Activated naive CD8-positive, alpha-beta T cell treated with anti-CD3 and anti-CD28 coated beads for 36 hours (primary cell): ENCODE measurements around the gene TRNP1. TPM values are rescaled to one million over a fixed set of nuclear protein-coding genes. Genes with fewer than 3 reads are reported as not detected.

ENCODE experiments used
- DNase-seq: peaks from one replicate; pipeline ENCODE4 v3.0.0; 2021
- H3K27ac Mint-ChIP-seq: one replicate; pipeline ENCODE4 v1.8.0; 2022; ENCODE audit warnings: mild to moderate bottlenecking, moderate library complexity, mixed read lengths
- H3K27me3 Mint-ChIP-seq: one replicate; pipeline ENCODE4 v1.8.0; 2022; ENCODE audit warnings: mild to moderate bottlenecking, mixed read lengths
- H3K36me3 Mint-ChIP-seq: one replicate; pipeline ENCODE4 v1.8.0; 2021; ENCODE audit warnings: mild to moderate bottlenecking, mixed read lengths
- H3K4me1 Mint-ChIP-seq: one replicate; pipeline ENCODE4 v1.8.0; 2021; ENCODE audit warnings: mixed read lengths
- H3K4me3 Mint-ChIP-seq: one replicate; pipeline ENCODE4 v1.8.0; 2022; ENCODE audit warnings: mild to moderate bottlenecking, moderate library complexity, mixed read lengths
- H3K9me3 Mint-ChIP-seq: one replicate; pipeline ENCODE4 v1.8.0; 2022; ENCODE audit warnings: mixed read lengths
- total RNA-seq, 2 experiments: library from RNA; stranded (reverse); gene quantifications; one replicate each; pipeline ENCODE4 v1.2.3, GENCODE V29; 2021

TRNP1 gene
- total RNA-seq, 2 experiments from 2014 or later: 0.40 to 0.64 TPM

DNA sequence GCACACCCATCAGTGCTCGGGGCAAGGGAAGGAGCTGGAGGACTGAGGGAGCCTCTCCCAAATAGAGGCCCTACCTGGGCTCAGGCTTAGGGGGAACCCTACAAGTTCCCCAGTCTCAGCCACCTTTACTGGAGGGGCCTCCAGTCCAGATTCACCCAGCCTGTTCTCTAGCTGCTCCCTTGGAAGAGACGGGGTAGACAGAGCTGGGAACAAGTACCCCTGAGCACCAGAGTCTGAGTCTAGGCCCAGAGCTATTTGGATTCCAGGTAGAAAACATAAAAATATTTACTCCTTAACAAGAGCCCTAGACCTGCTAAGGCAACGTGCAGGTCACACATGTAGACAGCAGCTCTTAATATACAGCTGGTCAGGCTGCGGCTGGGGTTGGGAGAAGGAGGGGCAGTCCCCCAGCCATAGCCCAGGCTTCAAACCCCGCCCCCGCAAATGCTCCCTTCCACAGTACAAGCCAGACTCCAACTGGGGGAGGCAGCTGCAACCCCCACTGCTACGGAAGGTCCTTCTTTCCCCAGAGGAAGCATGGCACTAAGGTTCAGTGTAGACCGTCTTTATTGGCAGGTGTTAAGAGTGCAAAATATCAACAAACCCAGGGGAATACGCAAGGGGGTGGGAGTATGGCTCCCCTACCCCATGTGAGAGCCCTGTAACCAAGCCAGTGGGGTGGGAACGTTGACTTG is 11.1 kb downstream of the TRNP1 start:
- no peak for DNase-seq
- H3K4me3 Mint-ChIP-seq: no peak overlapping the region
- H3K4me1 Mint-ChIP-seq: no peaks in the 10 kb centered on the region
- H3K36me3 Mint-ChIP-seq: no peaks in the 10 kb centered on the region
- peaks cover 3% of the 10 kb centered on the region for H3K27me3 Mint-ChIP-seq
- no peaks in the 10 kb centered on the region for H3K9me3 Mint-ChIP-seq
- no peak overlapping the region for H3K27ac Mint-ChIP-seq

DNA sequence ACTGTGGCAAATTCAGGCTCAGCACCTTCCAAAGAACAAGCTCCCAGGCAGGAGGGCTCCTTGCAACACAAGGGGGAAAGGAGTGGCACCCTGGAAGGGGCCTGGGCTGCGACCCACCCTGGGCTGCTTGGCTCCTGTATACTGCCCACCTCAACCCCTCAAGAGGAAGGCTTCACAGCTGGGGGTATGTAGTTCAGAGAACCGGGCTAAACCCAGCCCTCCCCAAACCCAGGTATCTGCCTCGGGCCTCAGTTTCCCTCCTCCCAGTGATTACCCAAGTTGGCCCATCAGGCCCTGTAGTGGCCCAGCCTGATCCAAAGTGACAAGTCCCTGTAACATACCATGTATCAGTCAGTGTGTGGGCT is 11.7 kb downstream of the TRNP1 start:
- Mint-ChIP-seq H3K36me3 (no peaks in the 10 kb centered on the region), H3K27ac (no peak overlapping the region), H3K4me3 (no peak overlapping the region), H3K9me3 (no peaks in the 10 kb centered on the region), H3K4me1 (no peaks in the 10 kb centered on the region), H3K27me3 (peaks cover 7% of the 10 kb centered on the region)
- no peak for DNase-seq

- DNase-seq: no peak
- H3K9me3 Mint-ChIP-seq: no peaks in the 10 kb centered on the region
- H3K4me3 Mint-ChIP-seq: no peak overlapping the region
- no peaks in the 10 kb centered on the region for H3K36me3 Mint-ChIP-seq
- no peaks in the 10 kb centered on the region for H3K4me1 Mint-ChIP-seq
- H3K27me3 Mint-ChIP-seq: peaks cover 7% of the 10 kb centered on the region
- H3K27ac Mint-ChIP-seq: no peak overlapping the region
These were observed 12.4 kb downstream of the TRNP1 start for GRCh38 chr1:27005648-27006496.

GRCh38 chr1:27006683-27007082 is 13.2 kb downstream of the TRNP1 start:
- no peaks in the 10 kb centered on the region for H3K4me1 Mint-ChIP-seq
- no peaks in the 10 kb centered on the region for H3K36me3 Mint-ChIP-seq
- no peak overlapping the region for H3K27ac Mint-ChIP-seq
- H3K4me3 Mint-ChIP-seq: no peak overlapping the region
- H3K9me3 Mint-ChIP-seq: no peaks in the 10 kb centered on the region
- no peak for DNase-seq
- H3K27me3 Mint-ChIP-seq: peaks cover 11% of the 10 kb centered on the region

GRCh38 chr1:27007909-27008582 is 14.6 kb downstream of the TRNP1 start:
- no peaks in the 10 kb centered on the region for H3K9me3 Mint-ChIP-seq
- H3K4me1 Mint-ChIP-seq: peaks cover 7% of the 10 kb centered on the region
- peaks cover 19% of the 10 kb centered on the region for H3K27me3 Mint-ChIP-seq
- no peaks in the 10 kb centered on the region for H3K36me3 Mint-ChIP-seq
- no peak overlapping the region for H3K27ac Mint-ChIP-seq
- H3K4me3 Mint-ChIP-seq: no peak overlapping the region
- DNase-seq: no peak

DNA sequence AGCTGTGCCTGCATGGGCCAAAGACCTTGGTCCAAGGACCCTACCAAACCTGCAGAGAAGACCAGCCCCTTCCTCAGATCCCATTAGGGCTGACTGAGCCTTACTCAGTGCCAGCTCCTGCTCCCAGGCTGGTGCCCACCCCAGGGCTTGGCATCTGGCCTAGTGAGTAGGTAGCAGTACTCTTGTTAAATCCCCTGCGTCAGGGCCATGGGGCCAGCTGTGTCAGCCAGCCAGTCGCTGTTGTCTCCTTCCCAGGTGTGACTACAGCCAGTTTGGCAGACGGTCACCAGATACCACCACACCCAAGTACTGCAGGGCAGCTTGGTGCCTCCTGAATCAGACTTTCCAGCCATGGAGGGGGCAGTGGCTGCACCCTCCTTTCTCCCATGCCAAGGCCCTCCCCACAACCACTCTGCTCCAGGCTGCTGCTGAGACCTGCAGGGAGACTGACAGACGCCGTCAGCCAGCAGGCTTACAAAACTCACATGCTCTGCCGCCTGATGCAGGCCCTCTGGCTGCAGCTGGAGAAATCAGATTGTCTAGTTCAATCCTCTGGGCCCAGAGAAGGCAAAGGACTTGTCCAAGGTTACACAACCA is 16.2 kb downstream of the TRNP1 start:
- Mint-ChIP-seq H3K36me3 (no peaks in the 10 kb centered on the region), H3K4me3 (no peak overlapping the region), H3K27me3 (peaks cover 26% of the 10 kb centered on the region), H3K27ac (no peak overlapping the region), H3K4me1 (peaks cover 9% of the 10 kb centered on the region), H3K9me3 (no peaks in the 10 kb centered on the region)
- no peak for DNase-seq

DNA sequence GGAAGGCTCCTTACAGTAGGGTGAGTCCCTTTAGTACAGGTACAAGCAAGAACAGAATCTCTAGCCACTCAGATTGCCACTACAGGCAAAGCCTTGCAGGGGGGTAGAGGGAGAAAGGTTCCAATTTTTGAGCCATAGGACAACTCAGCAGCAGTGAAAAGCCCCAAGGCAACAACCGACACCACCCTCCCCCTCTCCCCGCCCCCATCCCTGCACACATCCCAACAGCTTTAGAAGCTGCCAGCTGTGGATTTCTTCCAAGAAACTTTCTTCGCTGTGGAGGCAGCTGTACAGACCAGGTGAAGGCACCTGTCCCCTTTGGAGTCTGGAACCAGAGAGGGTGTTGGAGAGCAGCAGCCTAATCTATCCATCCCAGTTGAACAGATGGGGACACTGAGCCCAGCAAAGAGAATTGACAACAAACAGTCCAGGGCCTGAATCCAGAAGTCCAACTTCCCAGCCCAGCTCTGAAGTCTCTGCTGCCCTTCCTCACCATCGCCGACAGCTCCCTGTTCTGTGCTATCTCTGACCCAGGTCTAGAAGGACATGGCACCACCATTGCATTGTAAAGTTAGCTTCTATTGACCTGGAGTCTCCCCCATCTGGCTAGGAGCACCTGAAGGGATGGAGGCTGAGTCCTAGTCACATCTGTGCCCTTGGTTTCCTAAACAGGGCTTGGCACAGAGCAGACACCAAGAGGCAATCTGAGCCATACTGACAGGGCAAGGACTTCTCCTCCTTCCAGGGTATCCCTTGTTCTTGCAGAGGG is 16.9 kb downstream of the TRNP1 start:
- H3K36me3 Mint-ChIP-seq: no peaks in the 10 kb centered on the region
- no peaks in the 10 kb centered on the region for H3K9me3 Mint-ChIP-seq
- no peak for DNase-seq
- peaks cover 9% of the 10 kb centered on the region for H3K4me1 Mint-ChIP-seq
- H3K4me3 Mint-ChIP-seq: no peak overlapping the region
- peaks cover 26% of the 10 kb centered on the region for H3K27me3 Mint-ChIP-seq
- H3K27ac Mint-ChIP-seq: no peak overlapping the region

DNA sequence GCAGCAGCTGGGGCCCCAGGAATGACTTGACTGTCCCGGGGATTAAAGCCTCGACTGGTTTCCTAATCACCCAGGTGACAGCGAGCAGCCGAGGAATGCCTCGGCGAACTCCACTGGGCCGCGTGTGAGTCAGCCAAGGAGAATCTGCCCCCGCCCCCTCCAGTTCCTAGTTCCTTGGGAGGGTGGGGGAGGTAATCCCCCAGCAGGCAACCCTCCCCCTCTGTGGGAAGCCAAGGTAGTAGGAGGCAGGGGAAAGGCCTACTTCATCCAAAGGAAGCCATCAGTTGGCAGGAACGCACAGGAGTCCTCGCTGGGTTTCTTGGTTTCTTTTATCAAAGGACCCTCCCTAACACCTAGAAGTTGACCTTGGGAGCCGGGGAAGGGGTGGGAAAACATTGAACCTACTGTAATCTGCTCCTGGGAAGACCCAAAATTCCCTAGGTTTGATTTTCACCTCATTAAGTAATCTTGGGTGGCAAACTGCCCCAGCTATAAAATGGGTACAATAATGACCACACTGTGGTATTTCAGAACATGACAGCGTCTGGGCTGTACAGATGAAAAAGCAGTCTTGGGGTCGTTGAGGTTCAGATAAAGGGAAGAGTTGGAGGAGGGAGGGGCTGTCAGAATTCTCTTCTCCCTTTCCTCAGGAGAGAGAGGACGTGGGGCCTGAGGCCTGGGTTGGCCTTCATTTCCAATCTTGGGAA is 17.7 kb downstream of the TRNP1 start:
- DNase-seq: no peak
- Mint-ChIP-seq H3K36me3 (no peaks in the 10 kb centered on the region), H3K27me3 (peaks cover 26% of the 10 kb centered on the region), H3K4me1 (peaks cover 9% of the 10 kb centered on the region), H3K9me3 (no peaks in the 10 kb centered on the region), H3K27ac (no peak overlapping the region), H3K4me3 (no peak overlapping the region)

DNA sequence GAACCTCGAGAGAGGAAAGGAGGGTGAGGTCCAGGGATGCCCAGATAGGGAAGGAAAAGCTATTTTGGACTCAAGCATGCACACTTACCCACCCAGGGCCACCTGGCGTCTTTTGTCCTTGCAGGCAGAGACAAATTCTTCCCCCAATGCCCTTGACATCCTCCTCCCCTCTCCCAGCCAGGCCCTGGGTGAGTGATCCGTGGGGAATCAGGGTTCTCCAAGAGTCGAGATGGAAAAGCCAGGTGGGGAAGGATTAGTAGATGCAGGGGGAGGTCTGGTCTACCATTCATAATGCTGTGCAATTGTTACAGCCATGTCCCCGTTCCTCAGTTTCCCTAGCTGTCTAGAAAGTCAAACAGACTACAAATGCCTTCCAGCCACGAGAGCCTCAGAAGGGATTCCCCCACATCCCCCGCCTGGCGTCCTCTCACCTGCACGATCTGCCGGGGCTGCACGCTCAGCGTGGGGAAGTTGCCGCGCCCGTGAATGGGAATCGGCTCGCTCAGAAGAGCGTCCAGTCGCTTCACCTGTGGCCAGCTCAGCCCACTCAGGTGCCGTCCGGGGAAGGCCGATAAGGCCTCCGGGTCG is 18.6 kb downstream of the TRNP1 start:
- Mint-ChIP-seq H3K9me3 (no peaks in the 10 kb centered on the region), H3K36me3 (no peaks in the 10 kb centered on the region), H3K4me3 (no peak overlapping the region), H3K4me1 (peaks cover 9% of the 10 kb centered on the region), H3K27me3 (peaks cover 26% of the 10 kb centered on the region), H3K27ac (no peak overlapping the region)
- no peak for DNase-seq

GRCh38 chr1:27015260-27015659 is 21.8 kb downstream of the TRNP1 start:
- H3K4me1 Mint-ChIP-seq: peaks cover 9% of the 10 kb centered on the region
- peaks cover 22% of the 10 kb centered on the region for H3K27me3 Mint-ChIP-seq
- no peak overlapping the region for H3K4me3 Mint-ChIP-seq
- H3K9me3 Mint-ChIP-seq: no peaks in the 10 kb centered on the region
- H3K27ac Mint-ChIP-seq: no peak overlapping the region
- DNase-seq: no peak
- H3K36me3 Mint-ChIP-seq: no peaks in the 10 kb centered on the region

DNA sequence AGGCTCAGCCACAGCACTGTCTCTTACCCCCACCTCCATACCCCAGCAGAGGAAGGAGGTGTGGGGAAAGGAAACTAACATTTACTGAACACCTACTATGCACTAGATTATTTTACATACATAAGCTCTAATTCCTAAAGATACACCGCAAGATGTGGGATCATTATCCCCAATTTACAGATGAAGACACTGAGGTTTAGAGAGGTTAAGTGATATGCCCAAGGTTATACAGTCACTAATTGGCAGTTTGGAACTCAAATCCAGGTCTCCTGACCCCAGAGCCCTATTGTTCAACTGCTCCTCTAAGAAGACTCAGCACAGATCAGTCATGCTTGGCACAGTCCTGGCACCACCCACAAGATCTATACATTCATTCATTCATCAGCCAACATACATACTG is 22.9 kb downstream of the TRNP1 start:
- Mint-ChIP-seq H3K4me1 (peaks cover 9% of the 10 kb centered on the region), H3K9me3 (no peaks in the 10 kb centered on the region), H3K27me3 (peaks cover 20% of the 10 kb centered on the region), H3K4me3 (no peak overlapping the region), H3K27ac (no peak overlapping the region), H3K36me3 (no peaks in the 10 kb centered on the region)
- DNase-seq: no peak

GRCh38 chr1:27017207-27017606 is 23.7 kb downstream of the TRNP1 start:
- Mint-ChIP-seq H3K9me3 (no peaks in the 10 kb centered on the region), H3K36me3 (no peaks in the 10 kb centered on the region), H3K27ac (no peak overlapping the region), H3K4me1 (peaks cover 6% of the 10 kb centered on the region), H3K27me3 (peaks cover 12% of the 10 kb centered on the region), H3K4me3 (no peak overlapping the region)
- no peak for DNase-seq

DNA sequence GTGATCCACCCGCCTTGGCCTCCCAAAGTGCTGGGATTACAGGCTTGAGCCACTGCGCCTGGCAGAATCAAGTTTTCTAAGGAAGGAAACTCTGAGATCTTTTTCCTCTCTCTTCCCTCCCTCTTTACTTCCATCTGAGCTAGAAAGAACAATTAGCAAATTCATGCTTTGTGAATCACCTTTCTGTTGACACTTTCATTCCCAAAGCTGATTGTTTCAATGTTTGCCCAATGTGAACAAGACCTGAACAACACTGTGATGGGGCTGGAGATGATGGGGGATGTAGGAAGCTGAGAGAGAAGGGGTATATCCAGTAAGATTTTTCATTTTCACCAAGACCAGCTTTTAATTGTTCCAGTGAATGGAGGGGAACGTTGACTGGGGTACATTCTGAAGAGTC is 24.8 kb downstream of the TRNP1 start:
- Mint-ChIP-seq H3K27ac (no peak overlapping the region), H3K27me3 (peaks cover 4% of the 10 kb centered on the region), H3K4me3 (no peak overlapping the region), H3K4me1 (no peaks in the 10 kb centered on the region), H3K9me3 (no peaks in the 10 kb centered on the region), H3K36me3 (no peaks in the 10 kb centered on the region)
- DNase-seq: no peak
